ENCODE measurements around the gene HEATR9. TPM values are rescaled to one million over a fixed set of nuclear protein-coding genes. Genes with fewer than 3 reads are reported as not detected.

Gene HEATR9
- polyA plus RNA-seq, 10 donors, result not detected

DNA sequence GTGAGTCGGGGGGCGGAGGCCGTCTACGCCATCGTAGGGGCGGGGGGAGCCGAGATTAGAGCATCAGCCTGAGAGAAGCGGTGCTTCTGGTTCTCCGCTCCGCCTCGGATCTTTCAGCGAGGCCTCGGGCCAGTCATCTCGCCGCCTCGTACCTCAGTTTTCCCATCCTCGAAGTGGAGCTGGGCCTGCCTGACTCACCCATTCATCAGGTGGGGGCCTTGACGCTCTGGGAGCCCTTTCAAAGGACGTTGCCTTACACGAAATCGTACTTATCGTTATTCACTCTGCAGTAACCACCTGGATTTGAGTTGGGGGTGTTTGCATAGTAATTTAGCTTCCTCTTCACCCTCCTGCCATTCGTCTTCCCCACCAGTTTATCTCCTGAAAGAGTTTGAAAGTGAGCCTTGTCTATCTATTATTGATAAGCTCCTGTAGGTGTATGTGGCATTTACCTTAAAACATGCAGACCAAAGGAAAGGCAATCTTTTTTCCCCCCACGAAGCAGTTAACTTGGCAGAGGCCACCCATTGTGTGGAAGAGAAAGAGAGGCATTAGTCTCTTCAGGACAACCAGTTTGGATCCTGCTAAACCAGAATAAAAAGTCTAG, 58.7 kb downstream of the HEATR9 start:
- no peak for DNase-seq

DNA sequence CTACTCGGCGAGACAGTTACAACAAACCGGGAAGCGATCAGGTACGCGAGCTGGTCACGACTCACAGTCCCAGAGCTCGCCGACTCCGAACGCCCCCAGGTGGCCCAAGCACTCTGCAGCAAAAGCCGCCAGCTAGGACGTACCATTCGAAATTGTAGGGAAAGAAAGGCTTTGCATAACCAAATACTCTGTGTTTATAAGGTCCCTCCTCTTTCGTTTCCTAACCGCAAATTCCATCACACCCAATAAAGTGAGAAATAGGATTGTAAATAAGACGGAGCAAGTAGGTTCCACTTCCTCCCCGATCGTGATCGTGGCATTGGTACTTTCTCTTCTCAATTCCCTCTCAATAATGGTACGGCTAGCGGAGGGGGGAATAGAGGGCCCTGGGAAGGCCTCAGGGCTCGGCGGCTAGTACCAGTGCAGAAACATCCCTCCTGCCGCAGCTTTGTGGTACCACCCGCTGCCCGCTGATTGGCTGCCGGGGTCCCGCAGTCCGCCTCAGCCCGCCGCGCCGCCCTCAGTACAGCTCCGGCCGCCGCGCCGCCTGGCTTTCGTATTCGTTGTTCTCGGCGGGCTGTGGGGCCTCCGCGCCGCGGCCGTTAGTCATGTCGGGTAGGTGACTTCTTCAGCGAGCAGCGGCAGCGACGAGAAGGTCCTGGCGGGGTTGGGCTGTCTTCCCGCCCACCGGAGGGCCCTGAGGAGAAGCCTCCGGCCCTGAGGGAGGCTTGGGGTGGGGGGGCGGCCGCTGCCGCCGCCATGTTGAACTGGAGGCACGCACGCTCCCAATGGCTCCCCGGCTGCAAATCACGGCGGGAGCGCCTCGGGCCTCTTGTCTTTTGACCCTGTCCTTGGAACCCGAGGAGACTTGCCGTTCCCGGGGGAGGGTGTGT, 59.5 kb downstream of the HEATR9 start, which contains the start of gene TAF15:
TAF15 (plus strand) TSS at position 523 of the 893 bp plus-strand sequence; CDS start at position 609, 86 bp downstream.
- DNase-seq, result peak; percentile 97 to 99 (median 99)

DNA sequence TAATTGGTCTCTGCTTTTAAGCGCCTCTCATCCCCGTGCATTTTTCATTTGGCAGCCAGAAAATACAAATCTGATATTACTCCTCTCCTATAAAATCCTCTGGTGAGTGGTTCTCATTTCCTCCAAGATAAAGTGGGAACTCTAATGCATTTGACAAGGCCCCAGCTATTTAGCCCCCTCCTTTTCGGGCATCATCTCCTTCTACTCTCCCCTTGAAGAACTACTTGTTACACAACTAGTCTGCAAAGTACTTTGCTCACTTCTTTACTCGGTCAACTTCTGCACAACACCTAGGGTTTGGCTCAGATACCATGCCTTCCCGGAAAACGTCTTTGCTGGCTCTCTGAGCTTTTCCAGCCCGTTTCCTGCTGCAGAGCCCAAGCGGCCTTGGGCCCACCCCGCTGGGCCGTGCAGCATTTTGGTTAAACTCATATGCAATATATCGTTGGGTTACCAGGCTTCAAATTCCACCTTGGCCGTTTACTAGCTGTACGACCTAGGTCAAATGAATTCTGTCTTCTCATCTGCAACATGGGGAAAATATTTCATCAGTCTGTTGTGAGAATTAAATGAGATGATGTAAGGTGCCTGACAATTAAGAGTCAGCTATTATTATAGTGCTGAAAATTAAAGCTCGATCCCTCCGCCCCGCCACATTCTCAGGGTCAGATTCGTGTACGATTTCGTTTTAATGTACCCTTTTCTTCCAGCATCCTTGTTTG, 60.3 kb downstream of the HEATR9 start:
- DNase-seq, result peak in 1 of 3 donors; percentile 26

DNA sequence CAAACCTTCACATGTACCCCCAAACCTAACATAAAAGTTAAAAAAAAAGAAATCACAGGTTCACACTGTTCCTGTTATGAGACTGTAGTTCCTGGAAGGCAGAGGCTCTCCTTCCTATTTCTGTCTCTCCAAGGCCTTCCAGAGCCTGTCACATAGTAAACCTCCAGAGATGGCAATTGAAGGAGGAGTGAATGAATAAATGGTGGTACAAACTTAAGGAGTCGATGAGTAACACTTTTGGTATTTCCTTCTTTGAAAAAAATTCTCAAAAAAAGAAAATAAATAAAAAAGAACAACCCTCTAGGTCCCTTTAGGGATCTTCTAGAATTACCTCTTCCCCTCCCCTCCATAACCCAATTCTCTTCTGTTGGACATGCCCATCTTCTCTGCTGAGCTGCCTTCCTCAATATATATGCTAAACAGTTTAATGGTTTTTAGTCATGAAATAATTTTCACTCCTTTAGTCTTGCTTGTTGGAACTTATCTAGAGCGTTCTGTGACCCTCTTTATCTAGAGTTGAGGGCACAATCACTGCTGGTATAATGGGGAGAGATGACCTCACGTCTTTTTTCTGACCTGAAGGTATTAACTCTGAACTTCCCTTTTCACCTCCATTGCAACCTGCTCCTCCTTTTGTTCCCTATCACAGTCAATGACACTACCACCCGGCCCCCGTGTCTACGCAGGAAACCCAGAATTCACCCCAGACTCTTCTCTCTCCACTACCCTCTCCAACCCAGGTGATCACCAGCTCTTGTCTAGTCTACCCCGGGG, 61.1 kb downstream of the HEATR9 start:
- peak in 1 of 3 donors; percentile 43 for DNase-seq

Other genes starting within 250 kb of the HEATR9 start
- gene RASL10B, start 137.3 kb downstream of the HEATR9 start, polyA plus RNA-seq (ENCODE audit: insufficient read length in 10 of 10), result 1 to 10 TPM; 1.1 to 4.1 (median 2.1) TPM
- not detected for gene GAS2L2, start 115.7 kb downstream of the HEATR9 start, polyA plus RNA-seq (ENCODE audit: insufficient read length in 10 of 10)
- not detected for gene C17orf50, start 108.0 kb downstream of the HEATR9 start, polyA plus RNA-seq (ENCODE audit: insufficient read length in 10 of 10)
- 1 to 10 TPM; 1.6 to 5.0 (median 3.2) TPM for gene MMP28, start 73.2 kb downstream of the HEATR9 start, polyA plus RNA-seq (ENCODE audit: insufficient read length in 10 of 10)
- gene TAF15, start 59.4 kb downstream of the HEATR9 start, polyA plus RNA-seq (ENCODE audit: insufficient read length in 10 of 10), result 100 to 1,000 TPM in 9 of 10 donors, 10 to 100 TPM in 1; 94.1 to 155 (median 124) TPM
- 1 to 10 TPM in 6 of 10 donors, under 1 TPM in 4; 0.41 to 7.3 (median 1.2) TPM for gene CCL5, start 11.5 kb upstream of the HEATR9 start, polyA plus RNA-seq (ENCODE audit: insufficient read length in 10 of 10)
- gene RDM1, start 61.9 kb upstream of the HEATR9 start, polyA plus RNA-seq (ENCODE audit: insufficient read length in 10 of 10), result 1 to 10 TPM in 2 of 10 donors, under 1 TPM in 8; 0.20 to 1.5 (median 0.60) TPM
- not detected for gene LYZL6, start 74.8 kb upstream of the HEATR9 start, polyA plus RNA-seq (ENCODE audit: insufficient read length in 10 of 10)
- gene CCL16, start 112.6 kb upstream of the HEATR9 start, polyA plus RNA-seq (ENCODE audit: insufficient read length in 10 of 10), result under 1 TPM in 9 of 10 donors, not detected in 1; 0.11 to 0.56 (median 0.17) TPM
- 10 to 100 TPM; 17.4 to 41.0 (median 32.6) TPM for gene CCL14, start 117.8 kb upstream of the HEATR9 start, polyA plus RNA-seq (ENCODE audit: insufficient read length in 10 of 10)
- under 1 TPM in 1 of 10 donors, not detected in 9; 0.19 TPM for gene CCL15, start 132.7 kb upstream of the HEATR9 start, polyA plus RNA-seq (ENCODE audit: insufficient read length in 10 of 10)
- gene CCL23, start 149.1 kb upstream of the HEATR9 start, polyA plus RNA-seq (ENCODE audit: insufficient read length in 10 of 10), result under 1 TPM in 1 of 10 donors, not detected in 9; 0.32 TPM
- gene CCL18, start 195.4 kb upstream of the HEATR9 start, polyA plus RNA-seq (ENCODE audit: insufficient read length in 10 of 10), result under 1 TPM in 2 of 10 donors, not detected in 8; 0.18 to 0.23 TPM
- gene CCL3, start 221.3 kb upstream of the HEATR9 start, polyA plus RNA-seq (ENCODE audit: insufficient read length in 10 of 10), result 10 to 100 TPM in 3 of 10 donors, 1 to 10 TPM in 6, under 1 TPM in 1; 0.79 to 16.5 (median 6.4) TPM
- 10 to 100 TPM in 1 of 10 donors, 1 to 10 TPM in 8, under 1 TPM in 1; 0.48 to 16.8 (median 3.3) TPM for gene CCL4, start 234.9 kb upstream of the HEATR9 start, polyA plus RNA-seq (ENCODE audit: insufficient read length in 10 of 10)